Measurements from ENCODE around the gene HOXA5. TPM values are rescaled to one million over a fixed set of nuclear protein-coding genes. Genes with fewer than 3 reads are reported as not detected.

HOXA5 gene
- total RNA-seq, 1 experiment from 2014 or later, result 6.7 TPM

DNA sequence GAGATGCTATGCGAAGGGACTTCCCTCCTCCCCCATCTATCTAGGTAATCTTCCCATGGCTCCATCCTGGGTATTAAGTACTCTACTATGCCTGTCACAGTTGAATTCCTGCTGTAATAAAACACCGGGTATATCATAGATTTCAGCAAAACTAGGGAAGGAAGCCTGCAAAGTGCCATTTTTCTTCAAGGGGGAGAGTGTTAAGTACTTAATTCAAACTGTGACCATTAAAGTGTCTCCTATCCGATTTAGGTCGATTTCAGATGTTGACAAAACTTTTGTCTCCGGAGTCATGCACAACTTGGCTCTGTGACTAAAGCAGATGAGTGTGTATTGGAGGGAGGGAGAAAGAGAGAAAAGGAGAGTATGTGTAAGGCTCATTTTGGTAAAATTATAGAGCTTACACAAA, 17.5 kb downstream of the HOXA5 start:
- H3K4me3 ChIP-seq (replicated peaks in 1 of 2; ENCODE audit: low read depth in 1 of 2, low read length in 2 of 2), result no peak overlapping the region
- H2AFZ ChIP-seq (ENCODE audit: low read depth, low read length, poor library complexity, severe bottlenecking), result no peak overlapping the region
- no peak overlapping the region for H3K27ac ChIP-seq (ENCODE audit: low read depth, low read length)
- POLR2A ChIA-PET, result no interaction called here
- no peaks in the 10 kb centered on the region for H3K9me2 ChIP-seq (ENCODE audit: insufficient read depth)
- RAD21 ChIA-PET (ENCODE audit: low non-redundant PET in 1 of 2, low total read pairs in 2 of 2, uncharacterized antibody in 2 of 2, unreplicated experiment in 2 of 2), result no interaction called here
- no peaks in the 10 kb centered on the region for H3K79me2 ChIP-seq (ENCODE audit: insufficient read depth, low read length)
- CTCF ChIA-PET, result no interaction called here
- no peak overlapping the region for H3K9ac ChIP-seq (ENCODE audit: low read length)
- no TSS peak for BruUV-seq (replicated peaks)
- TF ChIP-seq ZNF274 (IDR thresholded peaks at IDR 0.05; ENCODE audit: low read depth, low read length) (no peak), POLR2AphosphoS5 (IDR thresholded peaks at IDR 0.05; ENCODE audit: low read depth, low read length) (no peak), EZH2 (IDR thresholded peaks at IDR 0.05) (no peak), TCF7L2 (IDR thresholded peaks at IDR 0.05; ENCODE audit: borderline replicate concordance, extremely low read depth, insufficient read depth, insufficient read length) (no peak), SP1 (IDR thresholded peaks at IDR 0.05; ENCODE audit: low read depth) (no peak), ELF1 (IDR thresholded peaks at IDR 0.05; ENCODE audit: borderline replicate concordance, low read depth) (no peak), SIN3A (IDR thresholded peaks at IDR 0.05; ENCODE audit: low read depth) (no peak), EGR1 (IDR thresholded peaks at IDR 0.05; ENCODE audit: low read depth) (no peak), CBX3 (IDR thresholded peaks at IDR 0.05; ENCODE audit: low read depth) (no peak), SRF (IDR thresholded peaks at IDR 0.05; ENCODE audit: low read depth) (no peak), FOSL1 (IDR thresholded peaks at IDR 0.05; ENCODE audit: low read depth) (no peak), EZH2phosphoT487 (IDR thresholded peaks at IDR 0.05; ENCODE audit: borderline replicate concordance) (no peak), YY1 (IDR thresholded peaks at IDR 0.05; ENCODE audit: extremely low read depth, insufficient replicate concordance, low read depth, low read length) (no peak), ZFX (IDR thresholded peaks at IDR 0.05) (no peak), POLR2A (IDR thresholded peaks at IDR 0.05; ENCODE audit: borderline replicate concordance, extremely low read depth, insufficient read depth, insufficient read length) (no peak)
- TF ChIP-seq, protein P1, sequence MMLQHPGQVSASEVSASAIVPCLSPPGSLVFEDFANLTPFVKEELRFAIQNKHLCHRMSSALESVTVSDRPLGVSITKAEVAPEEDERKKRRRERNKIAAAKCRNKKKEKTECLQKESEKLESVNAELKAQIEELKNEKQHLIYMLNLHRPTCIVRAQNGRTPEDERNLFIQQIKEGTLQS (IDR thresholded peaks at IDR 0.05), result no peak
- TF ChIP-seq, protein P2, sequence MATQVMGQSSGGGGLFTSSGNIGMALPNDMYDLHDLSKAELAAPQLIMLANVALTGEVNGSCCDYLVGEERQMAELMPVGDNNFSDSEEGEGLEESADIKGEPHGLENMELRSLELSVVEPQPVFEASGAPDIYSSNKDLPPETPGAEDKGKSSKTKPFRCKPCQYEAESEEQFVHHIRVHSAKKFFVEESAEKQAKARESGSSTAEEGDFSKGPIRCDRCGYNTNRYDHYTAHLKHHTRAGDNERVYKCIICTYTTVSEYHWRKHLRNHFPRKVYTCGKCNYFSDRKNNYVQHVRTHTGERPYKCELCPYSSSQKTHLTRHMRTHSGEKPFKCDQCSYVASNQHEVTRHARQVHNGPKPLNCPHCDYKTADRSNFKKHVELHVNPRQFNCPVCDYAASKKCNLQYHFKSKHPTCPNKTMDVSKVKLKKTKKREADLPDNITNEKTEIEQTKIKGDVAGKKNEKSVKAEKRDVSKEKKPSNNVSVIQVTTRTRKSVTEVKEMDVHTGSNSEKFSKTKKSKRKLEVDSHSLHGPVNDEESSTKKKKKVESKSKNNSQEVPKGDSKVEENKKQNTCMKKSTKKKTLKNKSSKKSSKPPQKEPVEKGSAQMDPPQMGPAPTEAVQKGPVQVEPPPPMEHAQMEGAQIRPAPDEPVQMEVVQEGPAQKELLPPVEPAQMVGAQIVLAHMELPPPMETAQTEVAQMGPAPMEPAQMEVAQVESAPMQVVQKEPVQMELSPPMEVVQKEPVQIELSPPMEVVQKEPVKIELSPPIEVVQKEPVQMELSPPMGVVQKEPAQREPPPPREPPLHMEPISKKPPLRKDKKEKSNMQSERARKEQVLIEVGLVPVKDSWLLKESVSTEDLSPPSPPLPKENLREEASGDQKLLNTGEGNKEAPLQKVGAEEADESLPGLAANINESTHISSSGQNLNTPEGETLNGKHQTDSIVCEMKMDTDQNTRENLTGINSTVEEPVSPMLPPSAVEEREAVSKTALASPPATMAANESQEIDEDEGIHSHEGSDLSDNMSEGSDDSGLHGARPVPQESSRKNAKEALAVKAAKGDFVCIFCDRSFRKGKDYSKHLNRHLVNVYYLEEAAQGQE (IDR thresholded peaks at IDR 0.05; ENCODE audit: low read depth), result no peak
- TF ChIP-seq, protein P3, sequence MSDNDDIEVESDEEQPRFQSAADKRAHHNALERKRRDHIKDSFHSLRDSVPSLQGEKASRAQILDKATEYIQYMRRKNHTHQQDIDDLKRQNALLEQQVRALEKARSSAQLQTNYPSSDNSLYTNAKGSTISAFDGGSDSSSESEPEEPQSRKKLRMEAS (IDR thresholded peaks at IDR 0.05), result no peak
- TF ChIP-seq, protein P4, sequence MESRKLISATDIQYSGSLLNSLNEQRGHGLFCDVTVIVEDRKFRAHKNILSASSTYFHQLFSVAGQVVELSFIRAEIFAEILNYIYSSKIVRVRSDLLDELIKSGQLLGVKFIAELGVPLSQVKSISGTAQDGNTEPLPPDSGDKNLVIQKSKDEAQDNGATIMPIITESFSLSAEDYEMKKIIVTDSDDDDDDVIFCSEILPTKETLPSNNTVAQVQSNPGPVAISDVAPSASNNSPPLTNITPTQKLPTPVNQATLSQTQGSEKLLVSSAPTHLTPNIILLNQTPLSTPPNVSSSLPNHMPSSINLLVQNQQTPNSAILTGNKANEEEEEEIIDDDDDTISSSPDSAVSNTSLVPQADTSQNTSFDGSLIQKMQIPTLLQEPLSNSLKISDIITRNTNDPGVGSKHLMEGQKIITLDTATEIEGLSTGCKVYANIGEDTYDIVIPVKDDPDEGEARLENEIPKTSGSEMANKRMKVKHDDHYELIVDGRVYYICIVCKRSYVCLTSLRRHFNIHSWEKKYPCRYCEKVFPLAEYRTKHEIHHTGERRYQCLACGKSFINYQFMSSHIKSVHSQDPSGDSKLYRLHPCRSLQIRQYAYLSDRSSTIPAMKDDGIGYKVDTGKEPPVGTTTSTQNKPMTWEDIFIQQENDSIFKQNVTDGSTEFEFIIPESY (IDR thresholded peaks at IDR 0.05; ENCODE audit: extremely low read depth, insufficient replicate concordance, low read length), result no peak
- no peaks in the 10 kb centered on the region for H4K20me1 ChIP-seq (ENCODE audit: insufficient read depth)
- ATAC-seq (no peak), DNase-seq (ENCODE audit: low read depth, low spot score) (no peak)
- intact Hi-C loops (cut with micrococcal nuclease), result no loop called here
- peaks cover 22 to 67% of the 10 kb centered on the region in 2 experiments for H3K4me1 ChIP-seq (ENCODE audit: control insufficient read depth in 1 of 2, insufficient read depth in 2 of 2, low read length in 2 of 2)
- H3K9me3 ChIP-seq (ENCODE audit: control insufficient read depth in 1 of 2, insufficient read depth in 1 of 2, low read depth in 1 of 2, low read length in 2 of 2), result no peaks in the 10 kb centered on the region
- peaks cover 32% of the 10 kb centered on the region for H3K27me3 ChIP-seq (ENCODE audit: insufficient read depth, low read length)
- H3K36me3 ChIP-seq (ENCODE audit: control insufficient read depth in 1 of 2, insufficient read depth in 2 of 2, low read length in 2 of 2), result no peaks in the 10 kb centered on the region
- no peak overlapping the region for H3K4me2 ChIP-seq (ENCODE audit: low read length)
